K562 (cell line): Measurements from ENCODE around the gene TRMT2A. TPM values are rescaled to one million over a fixed set of nuclear protein-coding genes. Genes with fewer than 3 reads are reported as not detected.

ENCODE experiments used
- CEBPB ChIP-seq: fragments of 450-650 bp; IDR thresholded peaks from 2 replicates; pipeline ENCODE4 v1.6.1; 2016; ENCODE audit warnings: missing genetic modification characterization, missing compliant biosample characterization
- CREB1 ChIP-seq, 2 experiments: sonication (generic) in 1 of 2; formaldehyde crosslinking in 1 of 2; IDR thresholded peaks; 2 replicates each; pipeline versions ENCODE4 v1.6.1 to v1.8.0; 2012 to 2022; ENCODE audit warnings: inconsistent platforms in 1 of 2, mild to moderate bottlenecking in 1 of 2, missing genetic modification reagents in 1 of 2, moderate library complexity in 1 of 2
- ETV6 ChIP-seq, 3 experiments: fragments of 150-350 bp in 1 of 3; sonication (generic) in 1 of 3; formaldehyde crosslinking in 1 of 3; IDR thresholded peaks; 2 replicates each; pipeline versions ENCODE4 v1.6.1 to v1.8.0; 2014 to 2022; ENCODE audit warnings: borderline replicate concordance in 2 of 3, low read depth in 2 of 3, antibody characterized with exemption in 1 of 3, low read length in 1 of 3, mild to moderate bottlenecking in 1 of 3, missing genetic modification reagents in 1 of 3
- HDAC1 ChIP-seq, 2 experiments: fragments of 450-650 bp; IDR thresholded peaks; 2 replicates each; pipeline ENCODE4 v1.6.1; 2016 to 2017; ENCODE audit warnings: inconsistent platforms in 1 of 2, mild to moderate bottlenecking in 1 of 2, moderate library complexity in 1 of 2
- HDAC3 ChIP-seq: fragments of 450-650 bp; IDR thresholded peaks from 2 replicates; pipeline ENCODE4 v1.6.1; 2018; ENCODE audit warnings: borderline replicate concordance, mild to moderate bottlenecking, moderate library complexity; ENCODE audit not compliant: partially characterized antibody
- NR2F6 ChIP-seq: fragments of 450-650 bp; formaldehyde crosslinking; IDR thresholded peaks from 2 replicates; pipeline ENCODE4 v1.4.0; 2020; ENCODE audit warnings: mild to moderate bottlenecking
- POLR2B ChIP-seq: fragments of 450-650 bp; IDR thresholded peaks from 2 replicates; pipeline ENCODE4 v1.6.1; 2018; ENCODE audit warnings: low read depth; ENCODE audit not compliant: partially characterized antibody
- POLR2H ChIP-seq: IDR thresholded peaks from 2 replicates; pipeline ENCODE4 v1.6.1; 2016; ENCODE audit warnings: missing genetic modification characterization, low read depth, mild to moderate bottlenecking, control low read depth, missing compliant biosample characterization, moderate library complexity
- RB1 ChIP-seq: fragments of 450-650 bp; IDR thresholded peaks from 2 replicates; pipeline ENCODE4 v1.6.1; 2017; ENCODE audit warnings: low read depth, mild to moderate bottlenecking
- RBBP5 ChIP-seq: fragments of 200-600 bp; sonication (generic); IDR thresholded peaks from 2 replicates; pipeline ENCODE4 v1.6.1; 2012; ENCODE audit warnings: borderline replicate concordance, mild to moderate bottlenecking, low read length, control low read depth, inconsistent platforms; ENCODE audit not compliant: insufficient read depth, poor library complexity, severe bottlenecking
- SAP30 ChIP-seq: fragments of 200-600 bp; sonication (generic); IDR thresholded peaks from 2 replicates; pipeline ENCODE4 v1.6.1; 2012; ENCODE audit warnings: borderline replicate concordance, low read depth, mild to moderate bottlenecking, moderate library complexity, low read length, control low read depth, inconsistent platforms; ENCODE audit not compliant: insufficient read depth, poor library complexity, severe bottlenecking
- SIX5 ChIP-seq, 2 experiments: IDR thresholded peaks; 2 replicates each; pipeline ENCODE4 v1.6.1; 2011; ENCODE audit warnings: low read length in 2 of 2, borderline replicate concordance in 1 of 2, low read depth in 1 of 2, mild to moderate bottlenecking in 1 of 2, moderate library complexity in 1 of 2; ENCODE audit not compliant: insufficient read depth in 1 of 2
- YY1 ChIP-seq, 3 experiments: IDR thresholded peaks; 2 replicates each; pipeline ENCODE4 v1.6.1; 2011; ENCODE audit warnings: low read length in 2 of 3, mild to moderate bottlenecking in 2 of 3, moderate library complexity in 2 of 3, borderline replicate concordance in 1 of 3, control low read depth in 1 of 3, low read depth in 1 of 3; ENCODE audit not compliant: insufficient read depth in 3 of 3, insufficient replicate concordance in 2 of 3, control insufficient read depth in 1 of 3, insufficient read length in 1 of 3; ENCODE audit errors: extremely low read depth in 1 of 3
- ZNF165 ChIP-seq: fragments of 250-450 bp; sonication (Bioruptor Pico); IDR thresholded peaks from 2 replicates; pipeline ENCODE4 v1.4.0; 2020; ENCODE audit warnings: borderline replicate concordance
- ZNF263 ChIP-seq: sonication (generic); formaldehyde crosslinking; IDR thresholded peaks from 2 replicates; pipeline ENCODE4 v1.8.0; 2022; ENCODE audit warnings: mild to moderate bottlenecking, missing genetic modification reagents, borderline replicate concordance
- ZNF707 ChIP-seq: fragments of 250-450 bp; sonication (Bioruptor Pico); conservative IDR thresholded peaks from 2 replicates; pipeline ENCODE4 v1.8.0; 2022; ENCODE audit warnings: inconsistent platforms, mild to moderate bottlenecking, moderate library complexity
- polyA plus RNA-seq, 8 experiments: library from polyadenylated mRNA; depleted of rRNA in 4 of 8; stranded (reverse) in 5 of 8; unstranded in 3 of 8; fragments of >200 nt; fragmentation: Nextera tagmentation in 2 of 8; fragmentation: Illumina TruSeq in 1 of 8; extraction: Ambion mirVana in 2 of 8; extraction: Trizol in 1 of 8; gene quantifications; 2 replicates each; pipeline versions ENCODE4 v1.2.1 to v1.2.3, GENCODE V29; 2011 to 2014; ENCODE audit warnings: inconsistent platforms in 1 of 8, missing spikeins in 1 of 8
- total RNA-seq, 7 experiments: library from RNA; depleted of rRNA in 6 of 7; stranded (reverse); fragments of >200 nt in 6 of 7; fragmentation: Illumina TruSeq in 2 of 7; extraction: Trizol in 2 of 7; gene quantifications; 2 replicates each; pipeline versions ENCODE4 v1.2.1 to v1.2.3, GENCODE V29; 2011 to 2021; ENCODE audit warnings: low replicate concordance in 1 of 7
- TF ChIP-seq, protein P1 (sequence below): fragments of 250-450 bp; sonication (Bioruptor Pico); IDR thresholded peaks from 2 replicates; pipeline ENCODE4 v1.6.1; 2021; ENCODE audit warnings: mild to moderate bottlenecking
- TF ChIP-seq, protein P2 (sequence below): fragments of 450-650 bp; IDR thresholded peaks from 2 replicates; pipeline ENCODE4 v1.6.1; 2016; ENCODE audit warnings: low read depth, mild to moderate bottlenecking, moderate library complexity
- TF ChIP-seq, protein P3 (sequence below): fragments of 150-350 bp; conservative IDR thresholded peaks from 2 replicates; pipeline ENCODE4 v1.6.1; 2014; ENCODE audit warnings: low read length
- TF ChIP-seq, protein P4 (sequence below): fragments of 250-450 bp; sonication (Bioruptor Pico); IDR thresholded peaks from 2 replicates; pipeline ENCODE4 v1.8.0; 2022; ENCODE audit warnings: moderate library complexity, mild to moderate bottlenecking, inconsistent platforms

TRMT2A gene
- total and polyA plus RNA-seq, 9 of the 15 experiments (the other 6 are each of a cell fraction or from before 2014, with no cell fraction given) = 1.6 to 265 (median 140) TPM

DNA sequence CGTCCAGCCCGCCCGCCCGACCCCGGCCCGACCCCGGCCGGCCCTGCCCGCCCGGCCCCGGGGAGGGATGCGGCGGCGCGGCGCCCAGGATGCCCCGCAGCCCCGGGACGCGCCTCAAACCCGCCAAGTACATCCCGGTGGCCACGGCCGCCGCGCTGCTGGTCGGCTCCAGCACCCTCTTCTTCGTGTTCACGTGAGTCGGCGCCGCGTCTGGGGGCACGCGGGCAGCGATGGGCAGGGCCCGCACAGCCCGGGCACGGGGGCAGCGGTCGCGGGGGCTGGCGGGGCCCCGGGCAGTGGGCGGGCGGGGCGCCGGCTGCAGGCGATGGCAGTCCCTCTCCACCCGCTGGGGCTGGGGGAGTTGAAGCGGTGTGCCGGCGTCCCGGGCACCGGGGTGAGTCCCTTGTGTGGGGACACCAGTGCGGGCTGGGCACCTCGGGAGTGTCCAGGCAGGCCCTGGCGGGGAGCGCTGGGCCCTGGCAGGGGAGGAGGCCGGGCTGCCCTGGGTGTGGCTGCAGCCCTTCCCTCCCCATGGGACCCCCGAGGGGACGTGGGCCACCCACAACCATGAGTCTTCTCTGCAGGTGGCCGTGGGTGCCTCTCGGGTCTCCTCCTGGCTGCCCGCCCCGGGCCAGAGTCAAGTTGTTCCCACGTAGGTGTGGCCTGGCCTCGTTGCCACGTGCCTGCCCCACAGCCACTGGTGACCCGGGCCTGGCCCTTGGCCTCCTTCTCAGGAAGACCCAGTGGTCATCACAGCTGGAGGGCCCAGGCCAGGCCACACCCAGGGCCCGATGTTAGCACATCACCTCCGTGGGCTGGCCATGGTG, 15.0 kb upstream of the TRMT2A start (continued):
- TF ChIP-seq CREB1 (IDR thresholded peaks at IDR 0.05) (no peak), CREB1 (CRISPR knock-in tag; IDR thresholded peaks at IDR 0.05) (no peak), SAP30 (peak; percentile 87), NR2F6 (CRISPR knock-in tag) (no peak), CEBPB (no peak), SIX5 (IDR thresholded peaks at IDR 0.05; ENCODE audit: borderline replicate concordance in 1 of 2, insufficient read depth in 1 of 2, low read depth in 1 of 2, low read length in 2 of 2) (no peak), YY1 (IDR thresholded peaks at IDR 0.05; ENCODE audit: borderline replicate concordance in 1 of 3, control insufficient read depth in 1 of 3, extremely low read depth in 1 of 3, insufficient read depth in 3 of 3, insufficient read length in 1 of 3, insufficient replicate concordance in 2 of 3, low read depth in 1 of 3, low read length in 2 of 3) (no peak), RBBP5 (peak; percentile 62), RB1 (peak; percentile 53), ETV6 (IDR thresholded peaks at IDR 0.05; ENCODE audit: borderline replicate concordance in 1 of 2, low read depth in 2 of 2, low read length in 1 of 2) (no peak), ETV6 (CRISPR knock-in tag; IDR thresholded peaks at IDR 0.05; ENCODE audit: borderline replicate concordance) (no peak), HDAC3 (no peak), ZNF165 (CRISPR knock-in tag) (no peak), ZNF263 (no peak), POLR2B (no peak), POLR2H (tag) (no peak), HDAC1 (IDR thresholded peaks at IDR 0.05) (peak in 1 of 2 experiments; percentile 84; a peak in 2 of 4 replicates), ZNF707 (CRISPR knock-in tag) (no peak)
- TF ChIP-seq, protein P1, sequence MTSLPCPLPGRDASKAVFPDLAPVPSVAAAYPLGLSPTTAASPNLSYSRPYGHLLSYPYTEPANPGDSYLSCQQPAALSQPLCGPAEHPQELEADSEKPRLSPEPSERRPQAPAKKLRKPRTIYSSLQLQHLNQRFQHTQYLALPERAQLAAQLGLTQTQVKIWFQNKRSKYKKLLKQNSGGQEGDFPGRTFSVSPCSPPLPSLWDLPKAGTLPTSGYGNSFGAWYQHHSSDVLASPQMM (CRISPR knock-in tag) = no peak
- TF ChIP-seq, protein P2, sequence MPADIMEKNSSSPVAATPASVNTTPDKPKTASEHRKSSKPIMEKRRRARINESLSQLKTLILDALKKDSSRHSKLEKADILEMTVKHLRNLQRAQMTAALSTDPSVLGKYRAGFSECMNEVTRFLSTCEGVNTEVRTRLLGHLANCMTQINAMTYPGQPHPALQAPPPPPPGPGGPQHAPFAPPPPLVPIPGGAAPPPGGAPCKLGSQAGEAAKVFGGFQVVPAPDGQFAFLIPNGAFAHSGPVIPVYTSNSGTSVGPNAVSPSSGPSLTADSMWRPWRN = no peak; the same call in 1 of the 2 replicates
- TF ChIP-seq, protein P3, sequence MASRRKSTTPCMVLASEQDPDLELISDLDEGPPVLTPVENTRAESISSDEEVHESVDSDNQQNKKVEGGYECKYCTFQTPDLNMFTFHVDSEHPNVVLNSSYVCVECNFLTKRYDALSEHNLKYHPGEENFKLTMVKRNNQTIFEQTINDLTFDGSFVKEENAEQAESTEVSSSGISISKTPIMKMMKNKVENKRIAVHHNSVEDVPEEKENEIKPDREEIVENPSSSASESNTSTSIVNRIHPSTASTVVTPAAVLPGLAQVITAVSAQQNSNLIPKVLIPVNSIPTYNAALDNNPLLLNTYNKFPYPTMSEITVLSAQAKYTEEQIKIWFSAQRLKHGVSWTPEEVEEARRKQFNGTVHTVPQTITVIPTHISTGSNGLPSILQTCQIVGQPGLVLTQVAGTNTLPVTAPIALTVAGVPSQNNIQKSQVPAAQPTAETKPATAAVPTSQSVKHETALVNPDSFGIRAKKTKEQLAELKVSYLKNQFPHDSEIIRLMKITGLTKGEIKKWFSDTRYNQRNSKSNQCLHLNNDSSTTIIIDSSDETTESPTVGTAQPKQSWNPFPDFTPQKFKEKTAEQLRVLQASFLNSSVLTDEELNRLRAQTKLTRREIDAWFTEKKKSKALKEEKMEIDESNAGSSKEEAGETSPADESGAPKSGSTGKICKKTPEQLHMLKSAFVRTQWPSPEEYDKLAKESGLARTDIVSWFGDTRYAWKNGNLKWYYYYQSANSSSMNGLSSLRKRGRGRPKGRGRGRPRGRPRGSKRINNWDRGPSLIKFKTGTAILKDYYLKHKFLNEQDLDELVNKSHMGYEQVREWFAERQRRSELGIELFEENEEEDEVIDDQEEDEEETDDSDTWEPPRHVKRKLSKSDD = no peak
- TF ChIP-seq, protein P4, sequence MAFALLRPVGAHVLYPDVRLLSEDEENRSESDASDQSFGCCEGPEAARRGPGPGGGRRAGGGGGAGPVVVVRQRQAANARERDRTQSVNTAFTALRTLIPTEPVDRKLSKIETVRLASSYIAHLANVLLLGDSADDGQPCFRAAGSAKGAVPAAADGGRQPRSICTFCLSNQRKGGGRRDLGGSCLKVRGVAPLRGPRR (CRISPR knock-in tag) = no peak
